Eye (tissue), 1 donor: ENCODE measurements around the gene TRERF1.

Experiments used
- DNase-seq: peaks from one replicate; pipeline ENCODE4 v3.0.0-alpha.2; 2015

TRERF1 gene

DNA sequence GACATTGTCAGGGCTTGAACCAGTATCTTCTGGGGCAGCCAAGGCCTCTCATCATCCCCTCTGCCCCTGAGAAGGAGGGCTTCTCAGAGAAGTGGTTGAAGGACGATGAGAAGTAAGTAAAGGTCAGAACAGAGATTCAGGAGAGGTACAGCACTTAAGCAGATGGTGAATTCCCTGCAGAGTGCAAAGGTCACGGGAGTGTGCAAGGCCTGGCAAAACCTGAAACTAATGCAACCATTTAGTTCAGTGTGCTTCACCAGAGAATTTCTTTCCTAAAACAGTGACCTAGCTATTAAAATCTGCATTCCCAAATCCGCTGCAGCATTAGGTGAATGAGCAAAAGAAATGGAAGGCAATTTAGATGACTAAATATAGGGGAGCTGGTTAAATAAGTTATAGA is 58.4 kb downstream of the TRERF1 start:
- no peak for DNase-seq

DNA sequence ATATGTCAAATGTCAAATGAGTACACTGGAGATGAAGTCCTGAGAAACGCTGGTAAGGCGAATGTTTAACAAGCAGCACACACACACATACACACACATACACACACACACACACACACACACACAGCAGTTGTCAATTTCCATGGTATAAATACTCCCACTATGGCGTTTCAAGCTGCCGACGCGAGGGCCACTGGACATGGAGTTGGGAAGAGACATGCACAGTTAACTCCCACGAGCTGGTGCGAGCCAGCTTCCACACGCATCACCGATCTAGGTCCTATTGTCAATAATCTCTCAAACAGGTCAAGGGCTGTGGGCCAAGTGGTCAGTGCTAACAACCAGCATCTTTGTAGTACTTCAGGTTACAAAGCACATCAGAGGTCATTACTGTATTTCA is 58.9 kb downstream of the TRERF1 start:
- DNase-seq, result no peak

DNA sequence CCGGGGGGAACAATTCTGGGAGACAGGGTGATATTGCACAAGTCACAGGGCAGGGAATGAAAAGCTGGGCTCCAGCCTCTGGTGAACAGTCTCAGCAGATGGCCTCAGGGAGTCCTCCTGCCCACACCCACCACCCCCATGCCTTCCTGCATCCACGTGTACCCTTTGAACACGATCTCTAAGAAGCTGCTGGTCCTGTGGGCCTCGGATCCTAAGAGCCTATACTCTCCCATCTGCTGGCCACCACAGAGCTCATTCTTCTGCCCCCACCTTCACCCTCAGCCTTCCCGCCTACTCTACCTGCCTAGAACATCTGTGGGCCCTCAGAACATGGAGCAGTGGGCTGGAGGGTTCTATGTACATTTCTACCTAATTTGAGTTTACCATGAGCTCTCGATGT is 60.3 kb downstream of the TRERF1 start:
- DNase-seq, result no peak

DNA sequence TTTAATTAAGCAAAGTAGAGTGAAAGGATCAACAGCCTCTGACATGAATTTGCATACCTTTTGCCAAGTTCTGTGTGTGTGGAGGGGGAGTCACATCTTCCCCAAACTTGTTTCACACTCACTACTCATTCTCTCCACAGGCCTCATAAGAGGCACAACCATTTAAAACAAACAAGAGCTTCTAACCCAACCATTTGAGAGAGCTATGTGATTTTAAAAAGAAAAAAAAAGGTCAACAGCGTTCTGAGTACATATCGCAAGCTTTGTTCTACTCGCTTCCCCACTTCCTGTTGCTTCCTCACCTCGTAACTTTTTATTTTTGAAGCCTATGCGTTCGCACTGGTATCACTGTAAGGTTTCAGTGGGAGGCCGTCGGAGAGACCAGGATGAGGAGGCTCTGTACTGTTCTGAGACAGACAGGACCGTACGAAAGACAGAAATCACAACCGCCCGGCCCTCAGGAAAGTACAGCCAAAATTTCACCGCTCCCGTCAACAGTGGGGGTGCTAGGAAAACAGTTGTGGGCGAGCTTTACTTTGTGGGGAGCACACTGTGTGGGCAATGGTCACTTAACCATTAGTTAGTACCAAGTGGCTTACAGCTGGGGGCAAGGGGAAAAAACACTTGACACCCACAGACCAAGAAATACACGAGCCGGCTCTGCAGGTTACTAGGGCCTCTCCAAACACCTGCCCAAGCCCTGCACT is 61.3 kb downstream of the TRERF1 start:
- DNase-seq, result no peak

DNA sequence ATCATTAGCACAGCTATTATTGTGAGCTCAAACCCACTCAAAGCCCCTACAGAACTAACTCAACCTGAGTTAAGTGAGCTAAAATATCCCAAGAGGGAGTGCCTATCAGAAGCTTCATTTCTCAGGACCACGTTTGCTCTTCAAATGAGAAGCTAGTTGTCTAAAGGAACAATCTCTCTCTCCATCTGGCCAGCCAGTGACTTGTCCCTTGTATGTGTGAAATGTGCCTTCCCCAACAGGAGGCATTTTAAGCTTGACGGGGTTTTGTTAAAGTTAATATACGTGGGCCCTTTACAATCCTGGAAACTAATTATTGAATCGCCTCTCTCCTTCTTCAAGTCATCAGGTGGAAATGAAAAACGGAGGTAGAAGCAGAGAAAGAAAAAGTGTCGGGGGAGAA is 62.0 kb downstream of the TRERF1 start:
- no peak for DNase-seq

DNA sequence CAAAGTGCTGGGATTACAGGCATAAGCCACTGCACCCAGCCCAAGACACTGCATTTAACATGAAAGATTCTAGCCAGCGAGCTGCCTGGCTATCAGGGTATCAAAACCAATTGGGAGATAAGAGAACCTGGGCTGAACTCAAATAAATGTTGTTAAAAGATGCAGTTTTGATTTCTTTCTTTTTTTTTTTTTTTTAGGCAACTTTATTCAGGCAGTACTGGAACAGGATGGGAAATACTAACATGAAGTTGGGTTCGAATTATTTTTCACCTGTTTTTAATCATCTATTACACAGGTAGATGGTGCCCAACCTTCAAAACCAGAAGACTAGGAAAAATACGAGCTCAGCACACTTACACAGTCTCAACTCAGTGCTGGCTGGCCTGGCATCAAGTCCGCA is 63.7 kb downstream of the TRERF1 start:
- DNase-seq, result no peak

DNA sequence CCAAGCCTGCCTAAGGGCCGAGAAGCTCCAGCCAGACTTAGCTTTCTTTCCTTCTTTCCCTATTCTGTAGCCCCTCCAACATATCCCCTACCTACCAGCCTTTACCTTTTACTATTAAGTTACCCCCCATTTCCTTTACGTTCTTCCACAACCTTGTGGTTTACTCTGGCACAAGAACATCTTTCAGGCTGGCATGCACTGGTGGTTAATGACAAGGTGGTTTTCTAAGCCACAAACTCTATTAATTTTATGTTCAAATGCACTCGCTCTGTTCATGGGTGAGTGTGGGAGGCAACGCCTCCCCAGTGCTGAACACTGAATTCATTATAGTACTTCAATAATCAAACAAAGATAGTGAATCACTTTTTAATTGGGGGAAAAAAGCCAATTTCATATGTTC is 64.4 kb downstream of the TRERF1 start:
- DNase-seq, result no peak

DNA sequence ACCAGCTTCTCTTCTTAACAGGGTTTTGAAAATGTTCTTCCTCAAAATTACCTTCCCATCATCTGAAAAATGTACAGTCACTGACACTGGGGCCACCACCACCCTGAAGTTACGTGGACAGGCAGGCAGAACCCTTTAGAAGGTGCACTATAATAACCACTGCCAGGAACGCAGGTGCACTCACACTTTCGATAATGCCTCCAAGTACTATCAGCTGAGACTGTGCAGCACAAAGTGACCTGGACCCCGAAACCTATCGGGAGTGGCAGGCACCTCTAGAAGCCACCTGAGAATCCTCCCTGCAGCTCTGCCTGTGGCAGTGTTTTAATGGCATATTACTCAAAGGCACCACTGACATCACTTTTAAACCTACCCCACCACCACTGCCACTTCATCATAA is 66.4 kb downstream of the TRERF1 start:
- no peak for DNase-seq

DNA sequence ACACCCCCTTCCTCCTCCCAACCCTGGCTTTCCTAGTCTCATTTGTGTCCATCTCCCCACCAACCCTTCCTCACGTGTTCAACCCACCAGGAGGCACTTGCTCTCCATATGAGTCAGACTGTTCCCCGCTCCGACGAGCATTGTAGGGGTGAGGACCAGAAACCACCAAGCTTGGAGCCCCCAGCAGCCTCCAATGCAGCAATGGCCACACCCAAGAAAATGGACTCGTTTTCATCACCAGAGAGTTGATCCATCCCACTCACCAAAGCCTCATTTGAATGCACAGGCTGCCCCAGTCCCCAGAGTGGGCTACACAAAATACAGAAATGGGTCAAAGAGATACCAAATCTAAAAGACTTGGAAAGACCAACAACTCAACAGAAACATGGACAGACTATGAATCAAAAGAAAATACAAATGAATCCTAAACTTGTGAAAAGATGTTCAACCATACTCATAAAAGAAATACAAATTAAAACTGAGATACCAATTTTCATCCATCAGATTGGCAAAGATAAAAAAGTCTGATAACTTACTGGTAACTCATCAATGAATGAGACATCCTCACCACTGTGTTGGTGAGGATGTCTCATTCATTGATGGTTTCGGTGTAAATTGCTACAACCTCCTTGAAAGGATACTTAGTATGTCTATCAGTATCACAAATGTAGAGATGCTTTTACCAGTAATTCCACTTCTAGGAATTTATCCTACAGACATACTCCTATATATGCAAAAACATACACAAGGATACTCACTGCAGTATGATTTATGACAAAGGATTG is 68.1 kb downstream of the TRERF1 start:
- DNase-seq, result no peak

DNA sequence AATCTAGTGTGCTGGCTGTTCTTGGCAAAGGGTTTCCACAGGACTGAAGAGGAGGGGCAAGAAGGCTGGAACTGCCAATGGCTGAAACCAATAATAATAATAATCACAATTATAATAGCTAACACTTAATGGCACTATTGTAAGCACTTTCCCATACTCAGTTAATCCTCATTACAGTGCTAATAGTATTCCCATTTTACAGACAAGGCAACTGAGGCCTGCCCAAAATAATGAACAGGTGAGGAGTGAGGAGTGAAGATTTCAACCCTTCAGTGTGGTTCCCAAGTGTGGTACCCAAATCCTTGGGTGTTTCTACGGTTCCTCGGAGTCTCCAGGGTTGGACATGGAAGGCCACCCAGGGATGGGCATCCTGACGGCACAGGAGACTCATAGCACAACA is 69.9 kb downstream of the TRERF1 start:
- DNase-seq, result no peak

DNA sequence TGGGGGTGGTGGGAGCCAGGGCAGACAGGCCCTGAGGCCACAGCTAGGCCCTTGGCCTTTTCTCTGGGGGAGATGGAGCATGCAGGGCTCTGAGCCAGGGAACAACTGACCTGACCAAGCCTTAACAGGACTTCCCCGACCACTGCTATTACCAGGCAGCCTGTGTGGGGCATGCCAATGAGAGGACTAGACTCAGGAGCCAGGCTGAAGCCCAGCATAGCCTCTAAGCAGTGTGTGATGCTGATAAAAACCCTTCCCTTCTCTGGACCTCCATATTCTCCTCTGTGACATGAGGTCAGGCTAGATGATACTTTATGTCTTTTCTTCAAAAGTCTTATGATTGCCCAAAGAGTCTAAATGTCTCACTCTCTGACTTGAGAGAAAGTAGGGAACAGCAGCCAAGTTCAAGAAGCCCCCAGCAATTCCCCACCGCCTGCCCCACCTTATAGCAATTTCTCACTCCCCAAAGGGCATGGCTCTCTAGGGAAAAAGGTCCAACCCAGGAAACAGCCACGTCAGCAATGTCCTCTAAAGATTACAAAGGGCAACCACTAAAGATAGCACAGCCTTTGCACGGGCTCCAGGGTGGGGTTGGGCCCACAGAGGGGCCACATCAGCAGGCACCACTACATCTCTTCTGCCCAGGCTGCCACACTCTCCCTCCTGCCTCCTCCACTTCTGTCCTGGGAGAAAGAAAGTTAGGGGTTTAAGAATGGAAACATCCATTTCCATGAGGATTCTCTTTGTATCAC is 71.3 kb downstream of the TRERF1 start:
- DNase-seq, result no peak

DNA sequence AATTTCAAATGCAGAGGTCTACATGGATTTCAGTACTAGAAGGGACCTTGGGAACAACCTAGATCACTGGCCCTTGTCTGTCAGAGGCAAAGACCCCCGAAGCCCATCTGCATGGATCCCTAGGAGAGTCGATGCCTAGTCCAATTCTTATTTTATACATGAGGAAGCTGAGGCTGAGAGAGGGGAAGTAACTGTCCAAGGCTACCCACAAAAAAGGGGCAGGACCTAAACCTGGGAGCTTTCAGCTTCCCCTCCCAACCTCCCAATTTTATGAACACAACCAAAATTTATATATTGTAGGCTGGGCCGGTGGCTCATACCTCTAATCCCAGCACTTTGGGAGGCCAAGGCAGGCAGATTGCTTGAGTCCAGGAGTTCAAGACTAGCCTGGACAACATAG is 73.2 kb downstream of the TRERF1 start:
- DNase-seq, result no peak

DNA sequence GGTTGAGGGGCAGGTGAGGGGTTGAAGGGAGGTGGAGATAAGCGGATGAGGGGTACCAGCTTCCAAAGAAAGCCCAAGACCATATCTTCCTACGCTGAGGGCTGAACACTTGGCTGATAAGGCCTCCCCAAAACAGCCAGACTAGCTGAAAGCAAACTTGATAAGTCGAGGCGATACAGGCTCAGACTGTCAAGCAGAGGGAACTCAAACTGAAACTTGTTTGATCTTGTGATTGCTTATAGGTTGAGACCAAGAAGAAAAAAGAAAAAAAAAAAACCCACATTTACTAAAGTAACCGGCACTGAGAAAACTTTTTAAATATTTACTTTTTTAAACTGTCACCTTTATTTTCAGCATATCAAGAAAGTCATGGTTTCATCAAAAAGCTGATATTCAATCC is 73.6 kb downstream of the TRERF1 start:
- no peak for DNase-seq

DNA sequence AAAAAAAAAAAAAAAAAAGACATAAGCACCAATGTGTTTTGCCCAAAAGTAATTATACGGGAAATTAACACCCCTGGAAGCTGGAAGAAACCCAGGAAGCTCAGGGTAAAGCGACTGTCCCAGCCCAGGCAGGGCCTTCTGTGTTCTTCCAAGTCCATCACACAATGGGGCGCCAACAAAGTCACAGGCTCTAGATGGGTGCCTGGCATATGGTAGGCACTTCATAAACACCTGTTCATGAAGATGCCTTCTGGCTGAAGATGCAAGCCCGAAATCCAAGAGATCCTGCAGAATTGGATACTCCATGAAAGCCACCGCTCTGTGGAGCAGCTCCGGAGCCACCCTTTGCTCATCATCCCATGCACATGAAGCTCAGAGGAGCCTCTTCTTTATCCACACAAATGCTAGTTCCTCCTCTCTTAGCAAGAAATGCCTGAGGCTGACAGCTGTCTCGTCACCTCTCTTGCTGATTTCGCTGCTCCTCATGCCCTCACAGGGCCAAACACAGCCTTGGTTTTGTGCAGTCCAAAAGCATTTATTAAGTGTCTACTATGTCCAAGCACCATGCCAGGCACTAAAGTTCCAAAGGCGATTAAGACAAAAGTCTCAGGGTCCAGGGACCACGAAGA is 76.6 kb downstream of the TRERF1 start:
- no peak for DNase-seq

DNA sequence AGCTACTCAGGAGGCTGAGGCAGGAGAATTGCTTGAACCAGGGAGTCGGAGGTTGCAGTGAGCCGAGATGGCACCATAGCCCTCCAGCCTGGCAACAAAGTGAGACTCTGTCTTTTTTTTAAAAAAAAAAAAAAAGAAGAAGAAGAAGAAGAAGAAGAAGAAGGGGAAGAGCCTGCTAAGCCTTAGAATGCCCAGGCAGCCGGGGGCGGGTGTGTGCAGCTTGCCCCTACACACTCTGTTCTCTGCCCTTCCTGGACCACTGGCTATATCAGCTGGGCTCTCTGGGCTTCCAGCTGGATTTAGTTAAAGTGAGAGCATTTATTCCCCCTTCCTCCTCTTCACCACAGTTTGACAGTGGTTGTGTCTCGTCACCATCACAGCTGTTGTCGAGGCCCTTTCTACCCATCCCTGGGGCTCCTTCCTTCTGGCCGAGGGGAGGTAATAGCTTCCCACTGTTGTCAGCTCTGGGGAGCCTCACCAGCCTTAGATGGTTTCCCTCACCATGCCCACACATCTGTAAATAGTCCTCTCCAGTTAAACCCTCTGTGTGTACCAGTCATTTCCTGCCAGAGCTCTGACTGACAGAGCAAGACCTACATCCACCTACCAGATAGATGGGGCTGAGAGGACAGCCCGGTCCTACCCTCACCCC is 77.6 kb downstream of the TRERF1 start:
- DNase-seq, result no peak

DNA sequence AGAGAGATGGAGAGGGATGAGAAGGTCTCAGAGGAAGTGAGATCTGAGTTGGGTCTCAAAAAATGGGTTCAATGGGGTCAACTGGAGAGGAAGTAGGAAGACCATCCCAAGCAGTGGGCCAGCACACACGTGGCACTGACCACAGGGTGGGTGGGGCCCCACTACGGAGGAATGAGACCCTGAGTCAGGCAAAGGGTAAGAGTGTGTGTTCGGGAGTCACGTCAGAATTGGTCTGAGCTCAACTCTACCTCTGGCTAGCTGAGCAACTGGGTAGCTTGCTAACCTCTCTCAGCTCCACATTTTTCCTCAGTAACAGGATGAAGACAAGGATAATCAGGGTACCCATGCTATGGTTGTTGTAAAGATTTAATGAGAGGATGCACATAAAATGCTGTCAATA is 79.0 kb downstream of the TRERF1 start:
- no peak for DNase-seq

DNA sequence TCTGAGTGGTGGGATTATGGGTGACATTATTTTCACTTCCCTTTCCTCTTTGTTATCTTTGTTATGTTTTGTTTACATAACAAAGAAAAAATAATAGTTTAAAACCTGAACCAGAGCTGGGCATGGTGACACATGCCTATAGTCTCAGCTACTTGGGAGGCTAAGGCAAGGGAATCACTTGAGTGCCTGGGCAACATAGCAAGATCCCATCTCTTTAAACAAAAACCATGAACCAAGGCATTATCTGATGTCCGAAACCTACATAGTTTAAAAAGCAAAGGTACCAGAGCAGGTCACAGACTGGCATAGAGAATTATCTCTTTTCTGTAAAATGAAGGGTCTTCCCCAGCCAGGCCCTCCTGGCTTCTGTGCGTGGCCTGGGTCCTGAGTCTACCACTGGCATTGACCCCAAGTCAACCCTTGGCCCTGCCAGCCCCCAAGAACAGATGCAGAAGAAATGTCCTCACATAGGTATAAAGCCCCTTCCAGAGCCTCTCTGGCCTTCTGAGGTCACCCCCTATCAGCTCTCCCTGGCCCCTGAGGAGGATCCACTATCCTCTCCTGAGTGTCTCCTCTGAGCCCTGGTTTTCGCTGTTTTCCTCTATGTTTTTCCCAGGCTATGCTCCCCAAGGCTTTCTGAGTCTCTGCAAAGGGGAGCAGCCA is 81.3 kb downstream of the TRERF1 start:
- DNase-seq, result no peak

DNA sequence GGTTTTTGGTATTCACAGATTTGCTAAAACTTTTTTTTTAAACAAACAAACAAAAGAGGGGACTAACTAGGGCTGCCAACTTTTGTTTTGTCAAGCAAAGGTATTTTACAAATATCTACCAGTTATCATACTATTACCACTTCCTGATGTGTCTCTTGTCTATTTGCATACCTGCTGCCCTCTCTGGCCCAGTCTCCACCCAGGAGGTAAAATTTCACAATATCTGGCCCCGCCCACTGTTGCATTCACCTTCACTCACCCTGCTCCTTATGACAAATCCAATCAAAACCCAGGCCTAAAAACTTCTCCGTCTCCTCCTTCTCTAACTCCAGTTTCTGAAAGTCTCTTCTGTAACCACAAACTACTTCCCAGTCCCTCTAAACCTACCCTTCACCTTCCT is 82.2 kb downstream of the TRERF1 start:
- no peak for DNase-seq

DNA sequence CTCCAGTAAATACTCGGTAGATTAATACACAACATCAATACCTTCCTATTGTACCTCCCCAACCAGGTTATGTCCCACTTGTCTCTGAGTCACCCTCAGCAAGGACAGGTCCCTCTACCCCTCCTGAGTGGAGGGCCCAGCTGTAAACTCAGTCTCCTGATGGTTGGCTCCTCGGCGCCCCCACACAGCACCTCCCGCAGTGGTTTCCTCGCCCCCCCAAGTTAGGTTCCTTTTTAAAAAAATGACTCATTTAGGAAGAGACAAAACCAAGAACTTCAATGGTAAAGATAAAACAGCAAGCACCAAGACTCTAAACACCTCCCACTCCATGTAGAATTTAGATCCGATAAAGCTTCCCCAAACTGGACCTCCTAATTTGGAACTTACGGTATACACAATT is 83.5 kb downstream of the TRERF1 start:
- DNase-seq, result no peak

DNA sequence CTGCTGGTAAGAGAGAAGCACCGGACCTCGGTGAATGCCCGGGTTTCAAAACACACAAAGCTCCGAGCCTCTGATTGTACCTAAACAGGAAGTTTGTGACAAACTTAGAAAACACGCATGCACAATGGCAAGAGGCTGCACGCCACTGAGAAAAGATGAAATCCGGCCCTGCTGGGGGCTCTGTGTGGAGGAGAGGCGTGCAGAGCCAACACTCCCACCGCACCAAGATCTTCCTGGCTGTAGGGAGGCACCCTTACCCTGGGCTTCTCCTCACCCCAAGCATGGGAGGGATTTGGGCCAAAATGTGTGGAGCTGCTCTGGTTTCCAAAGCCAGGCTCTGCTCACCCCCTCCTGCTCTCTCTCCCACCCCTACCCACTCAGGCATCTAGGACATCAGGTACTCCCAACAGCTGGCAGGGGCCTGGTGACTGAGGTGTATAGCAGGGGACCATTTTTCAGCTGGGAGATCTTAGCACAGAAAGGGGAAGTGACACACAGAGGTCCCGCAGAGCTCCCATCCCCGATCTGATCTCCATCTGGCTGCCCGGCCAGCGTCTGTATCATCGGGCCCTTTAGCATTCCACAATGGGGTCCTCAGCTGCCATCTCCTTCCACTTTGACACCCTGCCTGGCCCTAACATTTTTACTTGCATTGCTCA is 84.2 kb downstream of the TRERF1 start:
- no peak for DNase-seq

DNA sequence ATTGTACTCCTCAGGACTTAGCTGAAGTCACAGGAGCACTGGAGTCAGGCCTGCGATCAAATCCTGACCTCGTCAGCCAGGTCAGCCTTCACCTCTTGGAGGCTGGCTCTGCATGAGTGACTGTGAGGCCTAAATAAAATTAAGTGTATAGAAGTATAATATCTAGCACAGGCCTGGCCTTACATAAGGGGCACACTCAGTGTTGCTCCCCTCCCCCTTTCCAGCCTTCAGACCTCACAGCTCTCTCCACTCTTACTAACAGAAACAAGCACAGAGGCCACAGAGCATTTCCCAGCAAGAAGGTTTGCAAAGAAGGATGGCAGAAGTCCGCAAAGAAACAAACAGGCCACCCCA is 84.8 kb downstream of the TRERF1 start:
- DNase-seq, result no peak
